SHP77 treated with DMSO at 0.1 percent for 48 hours (cell line): ENCODE data around the gene SLC36A1.

ENCODE experiments used
- DNase-seq: peaks from one replicate; lab custom pipeline; 2025; lab: John Stamatoyannopoulos, UW

Gene SLC36A1

DNA sequence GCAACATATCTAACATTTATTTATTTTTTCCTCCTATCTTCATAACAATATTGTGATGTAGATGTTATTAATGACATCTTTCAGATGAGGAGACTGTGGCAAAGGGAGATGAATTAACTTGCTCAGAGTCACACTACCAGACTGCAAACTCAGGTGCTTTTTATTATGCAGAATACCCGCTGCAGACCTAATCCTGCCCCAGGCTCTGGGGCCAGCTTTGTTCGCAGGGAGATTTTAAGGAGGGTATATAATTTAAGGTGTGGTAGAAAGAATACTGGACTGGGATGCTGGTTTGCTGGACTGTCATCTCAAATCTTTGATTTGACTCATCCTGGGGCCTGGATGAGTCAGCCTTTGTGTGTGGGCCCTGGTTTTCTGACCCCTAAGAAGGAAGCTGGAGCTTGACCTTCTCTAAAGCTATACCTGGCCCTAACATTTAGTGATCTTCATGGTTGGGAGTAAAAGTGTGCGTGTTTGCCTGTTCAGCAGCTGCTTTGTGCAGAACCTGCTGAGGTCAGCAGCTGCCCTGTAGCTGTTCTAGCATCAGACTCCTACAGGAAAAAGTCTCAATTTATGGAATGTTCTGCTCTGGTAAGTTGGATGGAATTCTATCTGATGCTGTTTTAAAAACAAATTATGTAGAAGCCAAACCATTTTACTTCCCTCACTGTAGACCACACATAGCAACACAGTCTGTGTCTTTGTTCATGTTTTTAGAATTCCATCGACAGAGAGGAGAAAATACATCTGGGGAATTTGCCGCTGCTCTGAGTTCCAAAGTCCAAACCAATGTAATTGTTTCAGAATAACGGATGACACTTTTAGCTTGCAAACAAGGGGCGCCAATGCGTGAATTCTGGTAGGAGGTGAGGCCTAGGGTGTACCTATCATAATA, 4.5 kb downstream of the SLC36A1 start:
- DNase-seq, result no peak

DNA sequence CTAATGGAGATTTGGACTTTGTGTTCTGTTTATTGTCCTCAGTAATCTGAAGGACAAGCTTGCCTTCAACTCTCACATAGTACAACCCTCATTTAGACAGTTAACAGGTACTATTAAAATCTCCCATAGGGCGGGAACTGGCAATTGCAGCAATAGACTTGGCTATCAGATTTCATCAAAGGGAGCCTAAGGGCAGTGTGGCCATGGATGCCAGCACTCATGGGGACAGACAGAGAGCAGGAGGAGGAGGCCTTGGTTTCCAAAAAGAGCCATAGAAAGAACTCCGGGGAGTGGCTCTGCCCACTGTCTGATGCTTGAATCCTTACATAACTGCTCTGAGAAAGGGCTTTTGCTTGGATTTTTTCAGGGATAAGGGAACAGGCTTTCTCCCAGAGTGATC, 6.8 kb downstream of the SLC36A1 start:
- DNase-seq, result no peak

DNA sequence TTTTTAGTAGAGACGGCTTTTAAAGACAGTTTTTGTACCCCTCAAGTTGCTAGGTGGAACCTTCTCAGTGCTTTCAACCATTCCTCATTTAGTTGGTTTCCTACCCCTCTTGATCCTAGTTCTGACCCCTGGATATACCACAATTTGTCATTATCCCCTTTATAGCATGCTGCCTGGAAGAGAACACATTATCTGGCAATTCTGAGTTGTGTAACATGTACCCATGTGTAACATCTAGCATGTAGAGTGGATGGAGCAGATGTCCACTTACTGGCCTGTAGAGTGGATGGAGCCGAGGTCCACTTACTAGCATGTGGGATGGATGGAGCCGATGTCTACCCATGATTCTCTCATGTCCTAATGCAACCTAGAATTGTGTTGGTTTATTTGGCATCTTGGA, 7.5 kb downstream of the SLC36A1 start:
- no peak for DNase-seq

DNA sequence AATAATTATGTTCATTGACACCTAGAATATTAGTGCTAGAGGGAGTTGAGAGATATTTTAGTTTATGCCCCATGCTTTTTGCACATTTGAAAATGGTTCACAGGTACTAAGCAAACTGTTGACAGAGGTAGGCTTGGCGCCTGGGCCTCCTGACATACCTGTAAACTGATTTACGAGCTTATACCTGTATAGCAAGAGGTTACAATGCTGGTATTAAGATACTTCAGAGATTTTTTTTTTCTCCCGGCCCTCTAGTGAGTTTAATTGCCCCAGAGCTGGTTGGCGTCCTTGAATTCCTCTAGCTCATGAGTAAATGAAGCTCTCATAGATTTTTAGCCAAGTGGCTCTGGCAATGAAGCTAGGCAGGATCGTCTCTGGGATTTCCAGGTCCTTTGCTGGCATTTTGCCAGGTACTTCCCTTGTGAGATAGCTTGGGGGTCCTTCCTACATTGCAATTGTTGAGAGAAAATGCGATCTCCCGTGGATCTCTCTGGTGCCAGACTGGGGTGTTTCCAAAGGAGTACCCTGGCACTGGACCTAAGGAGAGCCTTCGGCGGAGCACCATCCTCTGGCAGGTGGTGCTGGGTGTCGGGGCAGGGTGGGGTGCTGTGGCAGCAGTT, 9.0 kb downstream of the SLC36A1 start:
- DNase-seq, result no peak

DNA sequence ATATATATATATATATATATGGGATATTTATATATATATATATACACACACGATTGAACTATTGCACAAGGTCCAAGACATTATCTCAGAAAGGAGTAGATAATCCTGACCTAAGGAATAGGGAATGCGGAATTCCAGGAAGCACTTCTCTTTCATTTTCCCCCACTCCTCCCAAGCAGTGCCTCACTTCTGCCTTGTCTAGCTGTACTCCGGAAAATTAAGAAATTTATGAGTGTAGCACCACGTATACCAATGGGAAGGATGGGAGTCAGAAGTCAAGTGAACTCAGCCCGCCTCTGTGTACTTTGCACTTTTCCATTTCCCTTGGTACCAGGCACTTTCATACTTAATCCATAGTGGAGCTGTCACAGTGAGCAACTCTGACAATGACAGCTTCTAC, 10.9 kb downstream of the SLC36A1 start:
- no peak for DNase-seq

DNA sequence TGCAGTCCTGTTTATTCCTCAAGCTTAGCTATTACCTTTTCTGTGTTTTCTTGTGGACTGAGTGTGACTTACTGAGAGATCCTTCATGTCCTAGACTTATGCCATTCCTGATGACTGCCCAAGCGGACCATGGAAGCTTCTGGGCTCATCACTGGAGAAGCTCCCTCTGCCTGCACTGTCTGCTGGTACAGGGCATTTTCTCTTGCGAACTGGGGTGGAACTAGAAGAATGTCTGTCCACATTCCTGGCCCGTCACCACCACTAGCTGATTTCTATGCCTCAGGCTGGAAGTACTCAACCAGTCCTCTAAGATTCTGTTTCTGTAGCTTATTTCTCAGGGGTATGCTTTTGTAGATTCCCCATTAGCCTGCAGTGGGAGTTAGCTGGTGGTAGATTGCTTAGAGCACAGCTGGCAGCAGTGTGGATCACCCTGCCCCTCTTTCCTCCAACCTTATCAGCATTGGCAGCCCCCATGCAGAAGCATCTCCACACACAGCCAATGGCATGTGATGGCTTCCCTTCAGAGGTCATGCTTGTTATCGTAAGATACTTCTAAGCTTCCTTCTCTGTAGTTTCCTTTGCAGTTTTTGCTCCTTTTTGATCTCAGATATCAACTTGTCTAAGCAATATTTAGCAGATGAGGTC, 12.4 kb downstream of the SLC36A1 start:
- DNase-seq, result no peak

DNA sequence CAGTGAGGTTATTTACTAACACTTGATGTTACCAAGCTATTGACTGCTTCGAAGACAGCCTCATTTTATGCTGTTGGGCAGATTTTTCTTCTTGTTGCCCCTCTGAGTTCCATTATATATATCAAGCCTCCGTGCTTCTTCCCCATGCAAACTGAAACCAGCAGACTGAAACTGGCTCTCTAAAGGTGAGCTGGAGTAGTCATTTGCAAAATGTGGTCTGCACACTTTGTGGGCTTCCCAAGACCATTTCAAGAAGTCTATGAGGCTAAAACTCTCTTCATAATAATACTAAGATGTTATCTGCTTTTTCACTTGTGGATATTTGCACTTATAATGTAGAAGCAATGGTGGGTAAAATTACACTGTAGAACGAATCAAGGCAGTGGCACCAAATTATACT, 13.9 kb downstream of the SLC36A1 start:
- no peak for DNase-seq

DNA sequence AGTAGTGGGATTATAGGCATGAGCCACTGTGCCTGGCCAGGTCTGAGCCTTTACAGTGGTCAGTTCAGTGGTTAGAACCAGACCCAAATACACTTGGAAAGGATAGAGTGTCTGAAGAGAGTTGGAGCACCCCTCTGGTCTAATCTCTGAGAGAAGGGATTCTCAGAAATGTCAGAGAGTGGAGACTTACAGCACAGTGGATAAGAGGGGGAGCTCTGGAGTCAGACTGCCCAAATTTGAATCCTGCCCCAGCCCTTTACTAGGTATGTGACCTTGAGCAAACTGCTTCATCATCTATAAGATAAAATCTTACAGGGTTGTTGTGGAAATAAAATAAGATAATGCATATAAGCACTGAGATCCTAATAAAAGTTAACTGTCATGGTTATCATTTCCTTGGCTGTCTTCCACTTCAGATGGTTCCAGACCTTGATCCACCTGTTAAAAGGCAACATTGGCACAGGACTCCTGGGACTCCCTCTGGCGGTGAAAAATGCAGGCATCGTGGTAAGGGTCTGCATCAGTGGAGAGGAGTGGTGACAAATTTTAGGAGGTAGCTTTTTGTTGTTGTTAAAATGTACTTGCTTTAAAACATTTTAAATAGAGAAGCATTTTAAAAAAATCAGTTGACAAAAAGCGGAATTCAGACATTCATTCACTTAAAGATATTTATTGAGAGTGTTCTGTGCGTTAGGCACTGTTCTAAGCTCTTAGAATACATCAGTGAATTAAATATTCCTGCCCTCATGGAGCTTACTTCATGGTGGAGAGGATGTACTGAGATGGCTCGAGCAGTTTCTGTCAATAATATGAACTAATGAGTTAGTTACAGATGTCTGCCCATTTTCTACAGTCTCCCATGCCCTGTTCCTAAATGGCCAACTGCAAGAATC, 16.0 kb downstream of the SLC36A1 start:
- DNase-seq, result no peak

DNA sequence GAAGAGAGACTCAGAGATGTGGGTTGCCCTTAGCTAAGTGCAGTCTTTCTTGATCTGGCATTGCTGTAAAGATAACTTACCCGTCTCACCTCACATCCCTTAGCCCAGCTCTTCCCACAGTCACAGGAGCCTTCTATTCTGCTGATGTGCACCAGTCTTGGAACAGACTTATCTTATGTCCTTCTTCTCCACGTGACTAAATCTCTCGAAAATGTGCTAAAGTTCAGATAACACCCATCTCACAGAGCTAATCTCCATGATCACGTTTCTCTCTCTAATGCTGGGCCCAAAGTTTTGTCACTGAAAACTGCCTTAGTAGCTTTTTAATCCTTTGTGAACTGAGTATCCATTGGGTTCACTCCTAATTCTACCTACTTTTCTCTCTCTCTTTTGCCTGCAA, 16.7 kb downstream of the SLC36A1 start:
- no peak for DNase-seq

DNA sequence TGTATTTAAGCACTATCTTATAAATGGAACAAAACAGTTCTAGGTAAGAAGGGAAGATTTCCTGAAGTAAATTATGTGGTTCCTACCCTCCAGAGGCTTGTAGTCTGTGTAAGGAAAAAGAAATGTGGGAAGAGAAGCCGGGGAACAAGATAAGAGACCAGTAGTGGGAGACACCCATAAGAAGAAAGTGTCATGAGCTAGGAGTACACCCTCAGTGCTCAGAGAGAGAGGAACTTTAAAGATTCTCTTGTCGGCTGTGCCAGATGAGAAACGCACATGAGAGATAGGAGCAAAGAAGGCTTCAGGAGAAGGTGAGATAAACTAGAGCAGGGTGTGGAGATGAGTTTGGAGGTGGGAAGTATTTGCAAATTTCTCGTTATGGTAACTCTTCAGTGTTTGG, 18.1 kb downstream of the SLC36A1 start:
- no peak for DNase-seq

DNA sequence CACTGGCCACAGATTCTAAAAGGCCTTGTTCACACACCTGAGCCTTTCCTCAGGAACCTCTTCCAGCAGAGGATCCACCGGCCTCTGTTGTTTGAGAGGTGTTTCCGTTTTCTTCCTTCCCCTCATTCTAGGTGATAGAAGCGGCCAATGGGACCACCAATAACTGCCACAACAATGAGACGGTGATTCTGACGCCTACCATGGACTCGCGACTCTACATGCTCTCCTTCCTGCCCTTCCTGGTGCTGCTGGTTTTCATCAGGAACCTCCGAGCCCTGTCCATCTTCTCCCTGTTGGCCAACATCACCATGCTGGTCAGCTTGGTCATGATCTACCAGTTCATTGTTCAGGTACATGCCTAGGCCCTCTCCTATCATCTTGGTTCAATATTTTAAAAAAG, 20.2 kb downstream of the SLC36A1 start:
- DNase-seq, result no peak

DNA sequence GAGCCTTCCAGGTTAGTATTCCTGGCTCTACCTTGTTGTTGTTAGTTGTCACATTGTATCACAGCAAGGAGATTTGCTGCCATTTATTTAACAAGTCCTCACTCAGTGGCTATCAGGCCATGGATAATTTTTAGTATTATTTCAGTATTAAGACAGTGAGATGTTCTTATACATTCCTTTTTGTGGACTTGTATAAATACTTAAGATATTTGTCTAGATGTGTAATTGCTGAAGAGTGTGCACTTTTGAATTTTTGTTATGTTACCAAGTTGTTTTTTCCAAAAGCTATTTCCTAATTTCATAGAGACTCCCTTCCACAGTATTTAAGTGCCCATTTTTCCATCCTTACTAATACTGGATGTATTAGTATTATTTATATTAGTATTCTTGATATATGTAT, 22.0 kb downstream of the SLC36A1 start:
- no peak for DNase-seq

DNA sequence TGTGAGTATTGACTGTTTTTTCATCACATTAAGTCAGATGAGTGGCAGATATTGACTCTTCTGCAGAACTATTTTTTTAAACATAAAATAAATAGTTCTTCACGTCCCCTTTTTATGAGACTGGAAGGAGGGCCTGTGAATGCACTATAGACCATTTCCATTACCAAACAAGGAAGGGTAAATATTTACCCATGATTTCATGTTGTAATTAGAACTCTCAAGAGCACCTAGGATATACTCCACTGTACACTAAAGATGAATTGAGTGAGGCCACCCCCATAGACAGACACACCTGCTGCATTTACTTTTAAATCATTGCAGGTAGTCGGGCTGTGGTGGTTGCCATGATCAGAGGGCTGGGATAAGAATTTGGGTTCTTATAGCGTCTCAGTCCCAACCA, 22.6 kb downstream of the SLC36A1 start:
- DNase-seq, result peak; percentile 79

DNA sequence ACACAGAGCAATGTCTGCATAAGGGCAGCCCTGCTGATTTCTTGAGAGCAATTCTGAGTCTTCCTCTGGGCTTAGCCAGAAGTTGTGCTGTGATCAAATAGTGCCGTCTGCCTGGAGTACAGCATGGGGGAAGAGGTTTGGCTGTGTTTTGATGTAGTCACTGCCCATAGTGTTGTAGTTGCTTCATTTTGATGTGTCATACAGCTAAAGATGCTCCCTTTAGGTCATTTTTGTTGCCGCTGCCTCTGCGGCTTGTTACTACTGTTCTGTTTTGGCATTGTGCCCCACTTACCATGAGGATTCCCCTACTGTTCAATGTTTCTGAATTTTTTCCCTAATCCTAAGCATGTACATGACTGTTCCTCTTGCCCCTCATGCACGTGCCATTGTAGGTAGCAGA, 23.0 kb downstream of the SLC36A1 start:
- no peak for DNase-seq

DNA sequence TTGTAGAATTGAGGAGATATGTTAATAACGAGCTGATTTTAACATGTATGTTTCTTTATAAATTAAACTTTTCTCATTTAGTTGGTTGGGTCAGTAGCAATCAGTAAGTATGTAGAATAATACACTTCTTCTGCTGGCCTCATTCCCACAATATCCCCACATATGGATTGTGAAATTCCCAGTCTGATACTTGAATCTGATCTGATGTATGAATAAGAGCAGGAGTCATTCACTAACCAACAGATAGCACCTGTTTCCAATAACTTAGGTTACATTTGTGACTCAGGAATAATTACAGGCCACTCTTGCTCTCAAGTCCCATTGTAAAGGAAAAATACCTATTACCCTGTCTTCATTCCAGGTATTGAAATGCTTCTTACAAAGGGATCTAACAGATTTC, 23.9 kb downstream of the SLC36A1 start:
- DNase-seq, result no peak

DNA sequence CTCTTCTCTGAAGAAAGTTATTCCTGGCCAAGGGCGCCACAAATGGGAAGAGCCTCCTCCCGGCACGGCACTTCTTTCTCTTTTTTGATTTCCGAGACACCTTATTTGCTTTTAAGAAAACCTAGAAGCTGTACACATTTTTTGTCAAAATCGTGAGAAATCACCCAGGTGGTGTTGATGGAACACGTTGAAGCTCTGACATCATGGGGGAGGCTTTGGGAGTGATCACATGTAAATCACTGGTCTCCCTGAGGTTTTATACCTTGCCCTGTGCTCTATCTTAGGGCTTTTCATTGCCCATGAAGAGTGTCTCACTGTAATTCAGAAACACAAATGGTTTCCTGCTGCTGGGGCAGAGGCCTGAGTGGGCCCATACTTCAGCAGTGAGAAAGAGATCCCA, 27.4 kb downstream of the SLC36A1 start:
- DNase-seq, result no peak

DNA sequence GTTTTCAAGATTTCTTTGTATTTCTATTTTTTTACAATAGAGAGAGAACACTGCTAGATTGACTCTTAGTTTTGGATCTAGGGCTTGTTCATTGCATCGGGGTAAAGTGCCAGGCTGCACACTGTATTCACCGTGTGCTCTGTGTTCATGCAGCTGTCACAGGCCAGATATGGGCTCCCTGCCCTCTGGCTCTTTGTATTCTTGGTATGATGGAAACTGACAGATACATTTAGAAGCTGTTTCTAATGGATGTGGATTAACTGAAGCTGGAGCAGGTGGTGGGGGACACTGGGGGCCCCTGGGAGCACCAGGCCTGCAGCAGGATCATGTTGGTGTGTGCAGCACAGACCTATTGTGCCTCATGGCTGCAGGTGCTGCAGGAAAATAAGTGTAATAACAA, 28.0 kb downstream of the SLC36A1 start:
- DNase-seq, result no peak

DNA sequence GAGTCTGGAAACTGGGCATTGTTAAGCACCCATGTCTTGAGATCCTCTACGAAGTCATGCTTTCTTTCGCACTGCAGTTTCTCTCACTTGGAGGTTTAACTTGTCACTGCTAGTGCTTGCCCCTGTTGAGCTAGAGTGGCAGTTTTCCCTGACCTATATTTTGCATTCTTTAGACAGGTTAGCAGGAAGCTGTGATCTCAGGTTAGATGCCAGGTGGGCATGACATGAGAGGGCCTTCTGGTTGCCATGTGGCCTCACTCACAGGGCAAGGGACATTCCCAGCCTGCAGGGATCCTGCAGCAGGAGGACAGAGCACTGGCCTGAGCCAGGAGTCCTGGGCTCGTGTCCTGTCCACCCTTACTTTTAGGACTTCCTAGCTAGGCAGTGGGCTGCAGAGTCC, 28.6 kb downstream of the SLC36A1 start:
- no peak for DNase-seq

DNA sequence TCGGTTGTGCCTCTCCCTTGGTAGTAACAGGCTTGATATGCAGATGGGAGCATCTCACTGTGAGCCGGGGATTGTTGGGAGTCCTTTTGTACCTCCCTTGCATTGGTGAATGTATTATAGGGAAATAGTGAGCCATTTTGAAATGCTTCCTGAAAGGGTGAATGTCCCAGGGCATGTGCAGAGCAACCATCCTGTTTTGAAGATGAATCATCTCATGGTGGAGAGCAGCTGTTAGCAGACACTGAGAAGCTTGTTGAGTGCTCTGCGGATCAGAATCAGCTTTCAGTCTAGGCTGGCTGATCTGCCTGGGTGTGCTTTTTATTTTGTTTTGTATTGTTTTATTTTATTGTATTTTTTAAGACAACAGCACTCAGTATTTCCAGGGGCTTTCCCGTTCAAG, 29.7 kb downstream of the SLC36A1 start:
- DNase-seq, result no peak

DNA sequence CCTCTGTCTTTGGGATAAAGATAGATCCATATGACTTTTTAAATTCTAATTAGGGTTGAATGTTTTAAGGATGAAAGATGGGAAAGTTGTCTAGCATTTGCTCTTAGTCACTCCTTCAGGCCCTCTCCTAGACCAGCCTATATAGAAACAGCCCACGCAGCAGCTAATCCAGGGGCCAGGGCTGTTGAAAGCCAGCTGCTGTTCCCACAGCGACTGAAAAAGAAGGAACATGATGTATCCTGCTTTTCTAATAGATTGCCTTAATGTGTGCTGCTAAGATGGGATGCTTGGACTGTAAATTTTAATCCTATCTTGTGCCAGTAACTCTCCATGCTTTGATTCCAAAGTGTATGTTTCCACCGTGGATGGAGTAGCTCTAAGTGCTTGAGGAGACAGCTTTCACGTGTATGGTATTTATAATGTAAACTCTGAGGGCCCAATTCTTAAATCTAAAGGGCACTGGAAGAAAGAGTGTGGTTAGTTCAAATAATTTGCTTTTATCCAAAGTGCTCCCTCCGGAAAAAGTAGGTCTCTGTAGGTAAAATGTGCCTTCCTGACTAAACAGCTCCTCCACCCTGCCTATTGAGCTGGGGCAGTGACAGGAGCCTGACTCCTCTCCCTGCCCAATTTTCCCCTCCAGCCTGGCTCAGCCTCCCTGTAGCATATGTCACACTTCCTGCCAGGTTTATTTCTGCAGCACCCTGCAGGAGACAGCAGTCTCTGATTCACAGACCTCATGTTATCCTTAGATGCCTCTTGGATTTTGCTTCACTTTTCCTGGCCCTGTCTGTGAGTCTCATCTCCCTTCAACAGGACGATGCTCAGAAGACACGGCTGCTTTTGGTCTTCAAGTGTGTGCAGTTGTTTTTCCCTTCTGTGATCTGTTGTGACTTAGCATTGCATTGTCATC, 33.2 kb downstream of the SLC36A1 start:
- no peak for DNase-seq

DNA sequence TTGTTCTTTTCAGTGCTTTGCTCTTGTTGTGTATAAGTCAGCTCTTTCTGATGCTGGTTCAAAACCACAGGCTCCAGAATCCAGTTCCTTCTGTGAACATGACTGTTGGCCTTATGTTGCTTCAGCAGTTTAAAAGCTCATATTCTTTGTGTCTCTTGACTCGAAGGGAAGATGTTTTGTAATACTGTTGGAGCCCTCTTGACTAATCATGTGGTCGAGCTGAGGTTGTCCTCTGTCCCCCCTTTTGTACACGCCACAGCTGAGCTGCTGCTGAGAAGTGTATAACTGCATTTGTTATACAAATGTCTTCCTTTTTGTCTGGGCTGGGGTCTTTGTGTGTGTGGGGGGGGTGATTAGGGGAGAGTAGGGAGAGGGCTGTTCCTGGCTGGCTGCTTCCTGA, 35.8 kb downstream of the SLC36A1 start:
- DNase-seq, result no peak
